H9 (cell line): Measurements from ENCODE around the gene HRC. TPM values are rescaled to one million over a fixed set of nuclear protein-coding genes. Genes with fewer than 3 reads are reported as not detected.

ENCODE experiments used
- DNase-seq: peaks from one replicate; pipeline ENCODE4 v3.0.0-alpha.2; 2017
- H2AFZ ChIP-seq: one replicate; pipeline ENCODE4 v1.6.1; 2013; ENCODE audit warnings: mild to moderate bottlenecking, low read length, control low read depth, moderate library complexity
- H2AK5ac ChIP-seq: 2 replicates; pipeline ENCODE4 v1.6.1; 2013; ENCODE audit warnings: low read length, control low read depth, mixed read lengths; ENCODE audit not compliant: insufficient read length
- H2BK120ac ChIP-seq: one replicate; pipeline ENCODE4 v1.6.1; 2013; ENCODE audit warnings: low read depth, mild to moderate bottlenecking, low read length, control low read depth, inconsistent platforms; ENCODE audit not compliant: poor library complexity, severe bottlenecking
- H2BK12ac ChIP-seq: 2 replicates; pipeline ENCODE4 v1.6.1; 2013; ENCODE audit warnings: low read length, control low read depth, mixed read lengths, low read depth; ENCODE audit not compliant: insufficient read length
- H2BK15ac ChIP-seq: 2 replicates; pipeline ENCODE4 v1.6.1; 2013; ENCODE audit warnings: low read depth, low read length, control low read depth
- H2BK20ac ChIP-seq: one replicate; pipeline ENCODE4 v1.6.1; 2013; ENCODE audit warnings: low read depth, mild to moderate bottlenecking, low read length, control low read depth, inconsistent platforms; ENCODE audit not compliant: poor library complexity, severe bottlenecking
- H2BK5ac ChIP-seq: 2 replicates; pipeline ENCODE4 v1.6.1; 2013; ENCODE audit warnings: low read length, control low read depth, mixed read lengths; ENCODE audit not compliant: insufficient read length
- H3K14ac ChIP-seq: 2 replicates; pipeline ENCODE4 v1.6.1; 2013; ENCODE audit warnings: low read length, control low read depth; ENCODE audit not compliant: insufficient read depth
- H3K18ac ChIP-seq: 2 replicates; pipeline ENCODE4 v1.6.1; 2013; ENCODE audit warnings: low read depth, mild to moderate bottlenecking, mixed read lengths, low read length, control low read depth; ENCODE audit not compliant: insufficient read length
- H3K23ac ChIP-seq: 2 replicates; pipeline ENCODE4 v1.6.1; 2013; ENCODE audit warnings: low read length, control low read depth, mixed read lengths, low read depth; ENCODE audit not compliant: insufficient read length
- H3K23me2 ChIP-seq: 2 replicates; pipeline ENCODE4 v1.6.1; 2013; ENCODE audit warnings: low read depth, mild to moderate bottlenecking, mixed read lengths, low read length, control low read depth; ENCODE audit not compliant: insufficient read length, poor library complexity, severe bottlenecking
- H3K27ac ChIP-seq: 2 replicates; pipeline ENCODE4 v1.5.1; 2013; ENCODE audit warnings: low read length, control low read depth, mixed read lengths, low read depth; ENCODE audit not compliant: insufficient read length
- H3K27me3 ChIP-seq: 2 replicates; pipeline ENCODE4 v1.6.1; 2013; ENCODE audit warnings: low read length, control low read depth, inconsistent platforms; ENCODE audit not compliant: insufficient read depth
- H3K4ac ChIP-seq: 2 replicates; pipeline ENCODE4 v1.6.1; 2013; ENCODE audit warnings: low read depth, mild to moderate bottlenecking, control low read depth, inconsistent platforms, low read length, moderate library complexity
- H3K4me1 ChIP-seq: 2 replicates; pipeline ENCODE4 v1.6.1; 2013; ENCODE audit warnings: low read length, control low read depth, inconsistent platforms; ENCODE audit not compliant: insufficient read depth
- H3K4me2 ChIP-seq: 2 replicates; pipeline ENCODE4 v1.6.1; 2013; ENCODE audit warnings: low read length, control low read depth, mixed read lengths; ENCODE audit not compliant: insufficient read length, insufficient read depth
- H3K56ac ChIP-seq: 2 replicates; pipeline ENCODE4 v1.6.1; 2013; ENCODE audit warnings: low read depth, mild to moderate bottlenecking, mixed read lengths, low read length, control low read depth; ENCODE audit not compliant: insufficient read length
- H3K79me1 ChIP-seq: 2 replicates; pipeline ENCODE4 v1.6.1; 2013; ENCODE audit warnings: low read depth, mild to moderate bottlenecking, moderate library complexity, low read length, control low read depth, inconsistent platforms; ENCODE audit not compliant: insufficient read depth, poor library complexity, severe bottlenecking
- H3K79me2 ChIP-seq: 2 replicates; pipeline ENCODE4 v1.6.1; 2013; ENCODE audit warnings: low read length, control low read depth, inconsistent platforms; ENCODE audit not compliant: insufficient read depth
- H3K9ac ChIP-seq: 2 replicates; pipeline ENCODE4 v1.6.1; 2013; ENCODE audit warnings: low read length, control low read depth, mixed read lengths; ENCODE audit not compliant: insufficient read length; ENCODE audit errors: extremely low read depth
- H3K9me3 ChIP-seq: one replicate; pipeline ENCODE4 v1.6.1; 2013; ENCODE audit warnings: low read depth, low read length, inconsistent platforms; ENCODE audit not compliant: control insufficient read depth
- H3T11ph ChIP-seq: one replicate; pipeline ENCODE4 v1.6.1; 2013; ENCODE audit warnings: mild to moderate bottlenecking, low read length, control low read depth, inconsistent platforms
- H4K20me1 ChIP-seq: one replicate; pipeline ENCODE4 v1.6.1; 2013; ENCODE audit not compliant: control insufficient read depth, insufficient read length, insufficient read depth
- H4K5ac ChIP-seq: 2 replicates; pipeline ENCODE4 v1.6.1; 2013; ENCODE audit warnings: low read depth, mild to moderate bottlenecking, mixed read lengths, low read length, control low read depth; ENCODE audit not compliant: insufficient read length
- H4K8ac ChIP-seq: replicated peaks from 2 replicates; pipeline ENCODE4 v1.6.1; 2013; ENCODE audit warnings: low read length, control low read depth, mixed read lengths, low read depth; ENCODE audit not compliant: insufficient read length
- H4K91ac ChIP-seq: 2 replicates; pipeline ENCODE4 v1.6.1; 2013; ENCODE audit warnings: low read depth, mild to moderate bottlenecking, moderate library complexity, mixed read lengths, low read length, control low read depth; ENCODE audit not compliant: insufficient read length
- H3K27ac Mint-ChIP-seq, 3 experiments: 2 replicates in 2 of 3; 3 replicates in 1 of 3; pipeline ENCODE4 v1.8.0; 2020 to 2021; ENCODE audit warnings: mixed read lengths in 3 of 3, mild to moderate bottlenecking in 1 of 3, moderate library complexity in 1 of 3
- H3K27me3 Mint-ChIP-seq: 2 replicates; pipeline ENCODE4 v1.8.0; 2021; ENCODE audit warnings: low read depth, mild to moderate bottlenecking, moderate library complexity, mixed read lengths
- H3K36me3 Mint-ChIP-seq, 3 experiments: 2 replicates in 2 of 3; 3 replicates in 1 of 3; pipeline ENCODE4 v1.8.0; 2020 to 2021; ENCODE audit warnings: low read depth in 3 of 3, mixed read lengths in 3 of 3; ENCODE audit not compliant: insufficient read depth in 1 of 3
- H3K4me1 Mint-ChIP-seq, 2 experiments: 2 replicates each; pipeline ENCODE4 v1.8.0; 2020; ENCODE audit warnings: mixed read lengths in 2 of 2
- H3K4me3 Mint-ChIP-seq, 2 experiments: 2 replicates in 1 of 2; 3 replicates in 1 of 2; pipeline ENCODE4 v1.8.0; 2020 to 2021; ENCODE audit warnings: mild to moderate bottlenecking in 2 of 2, mixed read lengths in 2 of 2, moderate library complexity in 1 of 2
- H3K9me3 Mint-ChIP-seq, 2 experiments: 2 replicates in 1 of 2; 3 replicates in 1 of 2; pipeline ENCODE4 v1.8.0; 2020; ENCODE audit warnings: mild to moderate bottlenecking in 2 of 2, mixed read lengths in 2 of 2, moderate library complexity in 1 of 2
- CTCF ChIP-seq: fragments of 200-600 bp; sonication (generic); conservative IDR thresholded peaks from 3 replicates; pipeline ENCODE4 v1.8.0; 2021; ENCODE audit warnings: antibody characterized with exemption, mild to moderate bottlenecking
- WGBS: extraction: QIAGEN DNeasy Blood & Tissue Kit; methylation state at CpG from one replicate; pipeline ENCODE4 v1.1.7; 2013; ENCODE audit warnings: missing lambda C conversion rate, low lambda C conversion rate, mixed read lengths; ENCODE audit not compliant: insufficient read length; ENCODE audit errors: extremely low coverage; 5-methylcytosine and 5-hydroxymethylcytosine counted together
- total RNA-seq: library from RNA; stranded (reverse); gene quantifications from 2 replicates; pipeline ENCODE4 v1.2.1, GENCODE V29; 2021

Gene HRC
- total RNA-seq, 1 experiment from 2014 or later = 1.8 TPM

- peak; percentile 35; the same call in 2 of the 3 replicates for TF ChIP-seq CTCF
- H2AFZ ChIP-seq = no peak within 1 kb of the TSS
- no peak within 1 kb of the TSS for H3K23ac ChIP-seq
- no CpG with 5 or more reads among the region's 66 CpGs for WGBS
- peaks cover 3% of the 10 kb centered on the region; the same call in 1 of the 2 replicates for H3K4me1 ChIP-seq
- no peaks in the 10 kb centered on the region; a peak in 1 of 5 replicates for H3K9me3 Mint-ChIP-seq
- no peak within 1 kb of the TSS for H4K91ac ChIP-seq
- H3K4me1 Mint-ChIP-seq = peaks cover 18 to 25% of the 10 kb centered on the region in 2 experiments
- H2BK5ac ChIP-seq = no peak within 1 kb of the TSS
- H3K56ac ChIP-seq = no peak within 1 kb of the TSS
- no peaks in the 10 kb centered on the region for H3K27me3 ChIP-seq
- H3K36me3 Mint-ChIP-seq = peaks cover 3 to 9% (median 5%) of the 10 kb centered on the region in 3 experiments; a peak in 6 of 7 replicates
- H3K27ac Mint-ChIP-seq = peak within 1 kb of the TSS; percentile 10 to 53 (median 46); a peak in 5 of 7 replicates
- no peak within 1 kb of the TSS for H2BK15ac ChIP-seq
- H3K79me1 ChIP-seq = no peaks in the 10 kb centered on the region
- H3K4ac ChIP-seq = no peak within 1 kb of the TSS
- peak within 1 kb of the TSS; percentile 71 to 86 for H3K4me3 Mint-ChIP-seq
- no peak within 1 kb of the TSS for H3K18ac ChIP-seq
- H3K14ac ChIP-seq = no peak within 1 kb of the TSS
- no peak within 1 kb of the TSS for H3T11ph ChIP-seq
- H3K23me2 ChIP-seq = no peaks in the 10 kb centered on the region
- no peak within 1 kb of the TSS for H2BK120ac ChIP-seq
- peaks cover 8% of the 10 kb centered on the region for H3K27me3 Mint-ChIP-seq
- no peaks in the 10 kb centered on the region for H3K9me3 ChIP-seq
- H3K79me2 ChIP-seq = no peaks in the 10 kb centered on the region
- H2BK12ac ChIP-seq = no peak within 1 kb of the TSS
- H3K27ac ChIP-seq = no peak within 1 kb of the TSS
- H3K9ac ChIP-seq = no peak within 1 kb of the TSS
- no peak within 1 kb of the TSS for H4K8ac ChIP-seq
- no peak within 1 kb of the TSS for H2AK5ac ChIP-seq
- peak within 1 kb of the TSS; percentile 62 for H3K4me2 ChIP-seq
- no peak within 1 kb of the TSS for H4K5ac ChIP-seq
- DNase-seq = peak; percentile 72
- H4K20me1 ChIP-seq = no peaks in the 10 kb centered on the region
- no peak within 1 kb of the TSS for H2BK20ac ChIP-seq
Measured at GRCh38 chr19:49113762-49114629, 41.2 kb downstream of the HRC start, which contains the start of gene LIN7B. LIN7B (plus strand) TSS chr19:49114370; CDS start chr19:49114405, 35 bp downstream.
